Stimulated activated CD4-positive, alpha-beta T cell treated with anti-CD3 and anti-CD28 coated beads, Interleukin-2, amount 100 ng/mL, for 48 hours (primary cell): ENCODE results near the gene TCF7L2.

Source experiments
- DNase-seq, 2 donors: peaks; one replicate each; pipeline ENCODE4 v3.0.0-alpha.2; 2020

TCF7L2 gene

DNA sequence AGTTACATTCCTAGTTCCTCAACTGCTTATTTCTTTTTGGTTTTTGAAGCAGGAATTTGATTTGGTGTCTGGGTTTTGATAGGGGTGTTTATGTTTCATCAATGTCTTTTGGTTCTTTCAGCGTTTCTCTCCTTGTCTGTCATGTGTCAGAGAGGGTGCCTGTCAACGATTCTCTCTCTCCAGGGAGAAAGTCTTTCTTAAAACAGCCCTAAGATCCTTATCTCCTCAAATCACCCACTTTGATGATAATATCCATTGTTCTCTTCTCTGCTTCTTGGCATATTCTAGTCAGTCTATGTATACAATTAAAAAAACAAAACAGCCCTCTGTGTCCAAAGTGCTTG is 77.2 kb downstream of the TCF7L2 start:
- DNase-seq = no peak

DNA sequence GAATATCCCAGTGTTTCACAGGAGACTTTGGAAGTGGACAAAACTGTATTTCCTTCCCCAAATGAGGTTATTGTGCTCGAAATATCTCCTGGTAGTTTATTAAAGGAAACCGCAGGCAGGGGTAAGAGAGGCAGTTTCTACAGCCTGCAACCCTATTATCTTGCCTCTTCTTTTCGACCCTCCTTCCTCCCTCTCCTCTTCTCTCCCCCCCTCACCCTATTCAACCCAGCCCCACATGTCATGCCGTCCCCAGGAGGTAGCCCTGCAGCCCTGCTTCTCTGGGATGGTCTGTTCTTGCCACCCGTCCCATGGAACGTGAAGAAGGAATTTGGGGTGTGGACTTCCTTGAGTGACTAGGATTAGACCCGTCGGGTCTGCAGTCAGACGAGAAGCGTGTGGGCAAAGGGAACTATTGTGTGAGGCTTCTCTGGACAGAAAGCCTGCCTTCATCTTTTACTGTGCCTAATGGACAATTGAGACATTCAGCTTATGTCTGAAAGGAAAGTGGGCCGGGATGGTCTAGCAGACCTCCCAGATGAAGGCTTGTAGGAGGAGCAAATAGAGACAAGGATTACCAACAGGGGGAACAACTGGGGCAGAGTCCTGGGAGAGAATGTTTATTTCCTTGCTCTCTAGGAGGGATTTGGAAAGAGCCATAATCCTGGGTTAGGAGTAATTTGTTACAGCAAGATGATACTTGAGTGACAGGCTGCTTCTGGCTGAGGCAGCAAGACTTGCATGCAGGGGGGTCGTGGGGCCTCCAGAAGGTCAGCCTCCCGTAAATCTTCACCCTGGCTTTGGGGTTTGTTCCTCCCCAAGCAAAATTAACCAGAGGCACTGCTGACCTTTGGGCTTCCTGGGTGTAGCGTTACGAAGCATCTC is 77.8 kb downstream of the TCF7L2 start:
- DNase-seq = no peak

DNA sequence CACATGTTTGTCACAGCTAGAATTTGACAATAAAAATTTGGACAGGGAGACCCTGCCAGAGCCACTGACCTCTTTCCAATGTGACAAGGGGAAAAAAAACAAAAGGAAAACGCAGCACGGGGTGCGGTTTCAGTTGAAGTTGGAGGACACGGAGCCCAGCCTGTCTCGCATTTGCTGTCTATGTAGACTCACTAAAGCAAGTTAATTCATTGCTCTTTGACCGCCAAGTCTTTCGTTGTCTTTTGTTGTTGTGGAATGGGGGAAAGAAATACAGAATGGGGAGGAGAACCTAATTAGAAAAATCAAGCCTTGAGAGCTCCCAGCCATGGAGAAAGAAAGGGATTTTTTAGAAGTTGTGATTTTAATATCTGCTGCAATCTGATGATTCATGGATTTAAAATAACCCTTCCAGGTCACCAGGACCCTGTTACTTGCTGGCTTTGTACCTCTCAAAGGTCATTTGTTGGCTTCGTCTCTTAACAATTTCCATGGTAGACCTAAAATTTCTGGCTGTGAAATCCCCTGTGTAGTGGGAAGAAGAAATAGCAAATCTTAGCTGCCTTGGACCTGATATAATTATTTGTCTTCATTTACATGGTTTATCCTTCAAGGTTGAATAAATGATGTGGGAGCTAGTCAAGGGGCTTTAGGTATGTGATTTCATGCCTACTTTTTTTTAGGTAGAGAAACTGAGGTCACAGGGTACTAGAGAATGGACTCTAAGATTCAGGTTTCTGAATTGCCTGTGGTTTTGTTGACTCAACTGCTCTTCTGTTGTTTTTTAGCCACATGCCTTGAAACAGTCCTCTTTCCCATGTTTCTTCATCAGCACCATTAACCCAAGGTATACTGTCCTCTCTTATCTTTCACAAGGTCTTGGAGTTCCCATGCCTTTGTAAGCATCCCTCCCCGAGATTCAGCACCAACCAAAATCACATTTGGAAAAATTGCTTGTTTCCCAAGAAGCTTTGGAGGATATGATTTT is 78.7 kb downstream of the TCF7L2 start:
- DNase-seq = no peak

DNA sequence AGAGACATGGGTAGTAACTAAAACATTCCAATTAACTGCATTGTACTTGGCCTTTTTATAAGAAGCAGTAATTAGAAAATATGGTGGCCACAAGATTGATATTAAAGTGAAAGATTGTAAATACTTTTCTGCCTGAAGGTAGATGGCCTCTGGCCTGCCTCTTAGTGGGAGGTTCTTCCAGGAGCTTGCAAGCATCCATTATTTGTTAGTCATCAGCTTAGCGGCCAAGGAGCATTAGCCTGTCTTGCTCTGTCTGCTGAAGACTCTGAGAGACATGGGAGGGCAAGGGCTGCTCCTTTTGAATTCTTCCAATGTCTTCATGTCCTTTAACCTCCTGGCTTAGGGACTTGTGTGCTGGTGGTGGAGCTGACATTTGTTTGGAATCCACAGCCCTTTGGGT is 80.4 kb downstream of the TCF7L2 start:
- DNase-seq = no peak

DNA sequence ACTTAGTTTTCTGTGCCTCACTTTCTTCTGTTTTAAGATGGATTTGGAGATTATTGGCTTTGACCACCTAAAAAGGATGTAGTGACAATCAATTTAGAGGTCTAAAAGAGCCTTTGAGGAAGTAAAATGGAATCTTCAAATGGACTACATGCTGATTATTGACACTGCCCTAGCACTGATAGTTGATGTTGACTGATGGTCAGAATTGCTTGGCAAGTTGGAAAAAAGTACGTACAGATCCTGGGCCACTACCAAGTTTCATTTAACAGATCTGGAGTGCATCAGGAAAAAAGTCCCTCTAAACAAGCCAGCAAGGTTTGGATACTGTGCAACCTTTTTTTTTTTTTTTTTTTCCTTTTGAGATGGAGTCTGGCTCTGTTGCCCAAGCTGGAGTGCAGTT is 81.1 kb downstream of the TCF7L2 start:
- DNase-seq = no peak

DNA sequence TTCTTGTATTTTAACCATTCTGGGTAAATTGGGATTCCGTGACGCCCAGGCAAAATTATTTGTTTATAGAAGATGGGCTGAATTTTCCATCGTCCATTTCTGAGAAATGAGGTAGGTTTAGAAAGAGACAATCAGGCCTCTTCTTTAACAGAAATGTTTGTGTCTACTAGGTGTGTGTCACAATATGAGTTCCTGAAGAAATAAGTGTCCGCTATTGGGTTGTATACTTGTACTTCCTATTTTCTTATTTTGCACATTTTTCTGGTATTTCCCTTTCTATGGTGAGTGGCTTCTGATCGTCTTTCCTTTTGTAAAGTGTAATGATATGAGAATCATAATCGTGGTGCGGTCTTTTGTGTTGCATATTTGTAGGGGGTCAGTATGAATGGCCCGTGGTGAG is 83.9 kb downstream of the TCF7L2 start:
- no peak for DNase-seq

DNA sequence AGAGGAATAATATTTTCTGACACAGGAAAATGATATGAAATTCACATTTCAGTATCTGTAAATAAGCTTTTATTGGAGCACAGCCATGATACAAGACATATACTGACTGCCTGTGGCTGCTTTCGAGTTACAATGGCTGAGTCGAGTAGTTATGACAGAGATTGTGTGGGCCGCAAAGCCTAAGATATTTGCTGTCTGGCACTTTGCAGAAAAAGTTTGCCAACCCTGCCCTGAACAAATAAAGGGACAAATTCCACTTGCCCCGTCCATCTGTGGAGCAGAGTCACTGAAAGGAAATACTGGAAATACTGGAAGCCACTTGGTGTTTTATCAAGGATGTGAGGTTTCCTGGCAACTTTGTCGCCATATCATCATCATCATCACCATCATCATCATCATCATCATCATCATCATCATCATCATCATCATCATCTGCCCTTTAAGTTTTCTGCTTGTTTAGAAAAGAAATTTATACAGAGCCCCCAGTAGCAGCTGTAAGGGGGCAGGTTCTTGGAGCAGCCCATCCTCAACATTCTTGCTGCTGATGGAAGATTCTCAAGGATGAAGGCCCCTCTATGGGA is 85.8 kb downstream of the TCF7L2 start:
- DNase-seq = no peak

DNA sequence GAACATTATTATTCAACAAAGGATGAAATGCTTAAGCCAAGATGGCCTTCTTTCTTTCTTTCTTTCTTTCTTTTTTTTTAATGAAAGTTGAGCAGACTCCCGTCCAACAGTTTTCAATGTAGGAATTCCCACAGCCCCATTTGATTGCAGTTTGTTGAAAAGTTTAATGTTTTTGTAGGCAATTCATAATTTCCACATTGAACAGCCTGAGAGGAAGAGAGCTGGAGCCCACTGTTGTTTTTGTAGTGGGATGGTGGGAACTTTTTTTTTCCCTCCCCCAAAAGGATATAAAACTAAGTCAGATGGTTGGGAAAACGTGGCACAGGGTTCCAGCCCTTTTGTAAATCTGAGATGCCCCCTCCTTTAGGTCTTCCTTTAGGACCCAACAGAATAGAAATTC is 86.6 kb downstream of the TCF7L2 start:
- DNase-seq = no peak

DNA sequence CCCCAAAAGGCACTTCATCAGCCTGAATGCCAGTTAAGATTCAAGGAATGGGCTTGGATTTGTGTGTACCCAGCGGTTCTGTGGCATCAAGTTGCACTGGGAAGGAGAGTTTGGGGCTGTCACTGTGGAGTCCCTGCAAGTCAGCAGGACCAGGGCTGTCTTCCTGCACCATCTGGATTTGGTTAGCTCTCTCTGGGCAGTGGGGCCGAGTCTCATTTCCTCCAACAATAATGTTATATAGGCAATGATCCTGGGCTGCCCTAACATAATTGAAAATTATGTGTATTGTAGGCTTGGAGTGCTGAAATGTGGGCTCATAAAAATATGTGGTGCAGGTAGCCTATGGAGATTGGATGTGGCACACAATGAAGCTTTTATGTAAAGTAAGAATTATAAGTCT is 87.2 kb downstream of the TCF7L2 start:
- DNase-seq = no peak

DNA sequence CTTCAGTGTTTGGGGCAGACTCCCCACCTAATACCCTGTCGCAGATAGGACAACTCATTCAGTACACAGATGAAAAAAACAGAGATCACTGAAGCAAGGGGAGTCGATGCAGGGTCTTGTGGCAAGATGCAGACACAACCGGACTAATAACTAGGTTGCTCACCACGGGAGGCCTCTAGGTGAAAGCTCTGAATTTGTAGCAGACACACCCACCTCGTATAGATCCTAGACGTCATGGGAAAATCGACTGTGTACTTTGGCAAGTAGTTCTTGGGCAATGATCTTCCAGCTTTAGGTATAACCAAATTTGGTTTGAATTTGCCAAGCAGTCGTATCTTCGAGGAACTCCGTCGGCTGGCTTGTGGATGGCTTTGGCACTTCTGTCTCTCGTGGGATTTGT is 88.1 kb downstream of the TCF7L2 start:
- DNase-seq = no peak

DNA sequence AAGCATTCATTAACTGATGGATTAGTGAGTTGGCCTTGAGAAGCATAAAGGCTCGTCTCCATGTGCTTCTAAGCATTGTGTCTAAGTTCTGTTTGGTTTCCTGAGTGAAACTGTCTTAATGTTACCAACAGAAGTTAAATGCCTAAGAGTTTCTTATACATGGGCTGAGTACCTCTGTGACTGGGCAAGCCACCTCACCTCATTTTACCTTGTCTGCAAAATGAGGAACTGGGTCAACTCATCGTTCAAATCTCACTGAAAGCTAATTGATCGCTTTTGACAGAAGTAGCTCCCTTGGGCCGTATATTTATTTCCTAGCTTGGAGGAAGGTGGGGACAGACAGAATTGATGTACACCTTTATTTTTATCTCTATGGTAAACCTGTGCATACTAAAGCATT is 88.9 kb downstream of the TCF7L2 start:
- DNase-seq = no peak

DNA sequence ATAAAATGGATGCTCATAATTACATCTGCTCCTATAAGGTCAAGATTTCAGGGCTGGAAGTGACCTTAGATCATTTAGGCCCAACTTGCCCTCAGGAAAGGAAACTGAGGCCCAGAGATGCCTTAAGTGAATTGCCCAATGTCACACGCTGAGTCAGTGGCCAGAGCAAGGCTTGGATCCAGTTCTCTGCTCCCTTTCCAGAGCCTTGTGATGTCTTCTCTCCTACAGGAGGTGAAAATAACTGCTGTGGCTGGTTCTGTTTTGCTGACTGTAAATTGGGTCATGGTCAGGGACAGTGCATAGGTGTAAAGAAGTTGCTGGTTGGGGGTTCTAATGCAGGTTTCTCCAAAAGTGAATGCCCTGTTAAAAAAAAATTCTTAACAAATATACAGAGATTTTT is 91.3 kb downstream of the TCF7L2 start:
- no peak for DNase-seq

DNA sequence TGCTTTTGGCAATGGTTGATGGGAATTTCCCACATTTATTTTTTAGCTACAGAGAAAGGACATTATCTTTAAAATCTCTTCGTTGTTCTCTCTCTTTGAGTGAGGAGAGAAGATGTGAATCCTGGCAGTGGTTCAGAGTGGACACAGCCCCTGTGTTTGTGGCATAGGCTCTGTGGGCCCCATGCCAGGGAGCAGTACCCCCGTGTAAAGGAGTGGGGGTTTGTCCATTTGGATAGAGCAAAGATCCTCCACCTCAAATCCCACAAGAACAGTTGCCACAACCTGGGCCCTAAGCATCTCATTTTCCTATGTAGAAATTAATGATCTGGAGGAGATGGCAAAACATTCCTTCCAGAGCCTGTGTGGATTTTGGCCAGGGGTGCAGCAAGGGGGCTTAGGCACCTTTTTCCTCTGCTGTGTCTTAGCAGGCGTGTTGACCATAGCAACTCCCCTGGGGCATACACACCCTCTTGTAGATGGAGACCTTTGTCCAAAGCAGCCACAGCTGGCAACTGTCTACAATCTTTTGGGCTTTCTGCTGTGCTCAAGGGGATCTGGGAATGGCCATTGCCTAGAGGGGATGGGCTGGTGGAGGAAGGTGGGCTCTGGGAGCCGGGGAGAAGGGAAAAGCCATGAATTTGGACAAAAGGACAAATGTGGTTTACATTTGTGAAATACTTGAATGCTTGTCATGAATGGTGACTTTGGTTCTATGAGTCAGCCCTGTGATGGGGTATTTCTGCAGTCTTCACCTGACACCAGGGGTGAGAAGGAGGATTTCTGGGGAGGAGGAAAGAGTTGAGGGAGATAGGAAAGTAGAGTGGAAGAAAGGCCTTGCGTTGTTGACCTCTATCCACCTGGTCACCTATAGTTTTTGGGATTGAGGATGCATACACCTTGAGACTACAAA is 92.0 kb downstream of the TCF7L2 start:
- no peak for DNase-seq

DNA sequence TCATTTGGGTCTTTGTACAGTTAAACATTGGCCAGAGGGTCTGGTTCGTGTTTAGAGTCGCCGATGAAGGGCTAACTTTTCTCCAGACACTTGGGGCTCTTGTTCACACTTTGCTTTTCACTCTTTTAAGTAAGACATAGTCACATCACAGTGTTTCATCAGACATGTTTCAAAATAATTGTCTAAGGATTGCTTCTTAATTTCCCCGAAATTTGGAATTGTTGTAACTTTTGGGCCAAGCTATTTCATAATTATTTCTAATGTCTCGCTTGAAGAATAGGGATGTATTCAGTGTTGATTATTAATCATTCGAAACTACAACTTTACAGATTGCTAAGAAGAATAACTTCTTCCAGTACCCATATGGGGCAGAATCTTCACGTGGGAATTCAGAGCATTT is 92.8 kb downstream of the TCF7L2 start:
- no peak for DNase-seq

DNA sequence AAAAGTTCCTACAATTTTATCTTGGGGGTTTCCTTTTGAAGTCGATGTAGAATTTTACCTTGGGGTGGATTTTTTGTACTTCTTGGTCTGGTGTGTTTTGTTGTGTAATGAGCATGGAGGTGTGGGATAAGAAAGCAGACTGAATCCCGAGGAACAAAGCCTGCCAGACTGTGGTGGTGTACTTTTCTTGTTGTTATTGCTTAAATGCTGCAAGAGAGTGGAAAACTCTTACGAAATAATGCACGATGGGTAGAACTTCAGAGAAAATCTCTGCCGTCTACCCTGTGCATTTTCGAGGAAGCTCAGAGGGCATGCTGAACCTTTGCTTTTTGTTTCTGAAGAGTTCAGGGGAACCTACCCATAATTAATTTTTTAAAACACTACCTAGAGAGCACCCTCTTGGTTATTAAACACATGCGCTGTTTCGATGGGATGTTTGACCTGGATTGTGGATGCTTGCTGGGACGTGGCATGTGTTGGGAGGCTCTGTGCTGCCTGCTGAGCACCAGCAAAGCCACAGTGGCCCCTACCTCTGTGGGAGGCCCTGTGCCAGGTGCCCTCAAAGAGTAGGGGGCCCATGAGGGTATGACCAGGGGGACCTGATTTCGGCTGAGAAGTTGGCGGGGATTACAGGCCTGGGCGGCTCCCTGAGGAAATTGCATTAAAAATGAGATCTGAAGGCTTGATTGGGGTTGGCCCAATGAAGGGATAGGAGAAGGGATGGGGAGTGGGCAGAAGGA is 94.1 kb downstream of the TCF7L2 start:
- no peak for DNase-seq

DNA sequence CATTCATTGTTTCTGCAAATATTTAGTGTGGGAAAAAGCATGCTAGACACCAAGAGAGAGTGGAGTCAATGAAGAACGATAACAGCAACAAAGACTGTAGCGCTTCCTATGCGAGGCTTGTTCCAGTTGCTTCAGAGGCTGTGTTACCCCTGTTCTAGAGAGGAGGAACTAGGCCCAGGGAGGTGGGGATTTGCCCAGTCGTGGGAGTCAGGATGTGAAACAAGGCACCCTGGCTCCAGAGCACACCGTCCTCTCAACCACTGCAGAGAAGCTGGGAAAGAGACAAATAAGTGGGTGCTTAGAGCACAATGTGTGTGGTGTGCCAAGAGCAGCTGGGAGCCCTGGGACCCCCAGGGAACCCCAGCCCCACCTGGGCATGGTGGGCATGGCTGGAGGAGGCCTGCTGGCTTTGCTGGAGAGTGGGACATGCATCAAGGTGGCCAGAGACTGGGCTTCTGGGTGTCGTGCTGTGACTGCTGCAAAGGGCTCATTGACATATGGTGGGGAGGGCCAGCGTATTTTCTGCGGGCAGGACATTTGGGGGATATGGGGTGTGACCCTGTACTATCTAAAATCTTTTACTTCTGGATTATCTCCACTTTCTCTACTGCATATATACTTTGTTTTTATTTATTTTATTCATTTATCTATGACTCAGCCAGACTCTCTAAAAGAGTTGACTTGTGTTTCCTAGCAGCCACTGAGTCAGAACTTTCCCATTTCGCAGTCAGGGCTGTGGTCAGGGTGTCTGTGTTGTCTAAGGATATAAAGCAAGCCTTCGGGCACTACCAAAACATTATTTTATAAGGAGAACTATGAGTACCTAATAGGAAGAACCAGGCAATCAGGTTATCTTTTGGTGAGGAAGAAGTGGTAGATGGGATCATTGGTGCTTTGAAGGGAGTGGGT is 95.4 kb downstream of the TCF7L2 start:
- no peak for DNase-seq

DNA sequence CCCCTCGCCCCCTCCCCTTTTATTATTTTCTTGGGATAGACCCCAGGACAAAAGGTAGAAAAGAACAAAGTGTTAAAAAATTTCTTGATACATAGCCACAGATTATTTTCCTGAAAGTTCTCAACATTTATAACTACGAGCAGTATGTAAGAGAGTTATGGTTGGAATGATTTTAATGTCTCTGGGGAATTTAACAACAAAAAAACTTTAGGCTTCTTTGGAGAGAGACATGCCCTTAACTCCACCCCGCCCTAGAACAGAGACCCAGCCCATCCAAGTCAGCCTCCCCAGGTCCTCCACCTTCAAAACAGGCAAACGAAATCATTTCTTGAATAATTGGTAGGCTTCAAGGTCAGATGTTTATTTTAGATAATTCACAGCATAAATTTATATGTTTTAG is 97.1 kb downstream of the TCF7L2 start:
- DNase-seq = no peak

DNA sequence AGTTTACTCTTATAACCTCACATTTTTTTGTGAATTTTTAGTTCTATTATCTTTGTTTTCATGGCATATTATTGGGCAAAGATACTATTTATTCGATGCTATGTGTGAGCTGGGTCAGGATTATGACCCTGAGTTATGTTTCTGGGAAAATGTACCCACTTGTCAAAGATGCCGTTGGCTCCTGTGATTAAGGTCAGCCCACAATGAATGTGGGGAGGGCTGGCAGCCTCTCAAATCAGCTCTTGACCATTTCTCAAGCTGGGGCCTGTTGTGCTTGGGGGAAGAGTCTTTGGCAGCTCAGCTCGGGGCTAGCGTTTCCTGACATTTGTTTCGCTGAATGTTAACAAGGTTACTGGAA is 97.5 kb downstream of the TCF7L2 start:
- no peak for DNase-seq

DNA sequence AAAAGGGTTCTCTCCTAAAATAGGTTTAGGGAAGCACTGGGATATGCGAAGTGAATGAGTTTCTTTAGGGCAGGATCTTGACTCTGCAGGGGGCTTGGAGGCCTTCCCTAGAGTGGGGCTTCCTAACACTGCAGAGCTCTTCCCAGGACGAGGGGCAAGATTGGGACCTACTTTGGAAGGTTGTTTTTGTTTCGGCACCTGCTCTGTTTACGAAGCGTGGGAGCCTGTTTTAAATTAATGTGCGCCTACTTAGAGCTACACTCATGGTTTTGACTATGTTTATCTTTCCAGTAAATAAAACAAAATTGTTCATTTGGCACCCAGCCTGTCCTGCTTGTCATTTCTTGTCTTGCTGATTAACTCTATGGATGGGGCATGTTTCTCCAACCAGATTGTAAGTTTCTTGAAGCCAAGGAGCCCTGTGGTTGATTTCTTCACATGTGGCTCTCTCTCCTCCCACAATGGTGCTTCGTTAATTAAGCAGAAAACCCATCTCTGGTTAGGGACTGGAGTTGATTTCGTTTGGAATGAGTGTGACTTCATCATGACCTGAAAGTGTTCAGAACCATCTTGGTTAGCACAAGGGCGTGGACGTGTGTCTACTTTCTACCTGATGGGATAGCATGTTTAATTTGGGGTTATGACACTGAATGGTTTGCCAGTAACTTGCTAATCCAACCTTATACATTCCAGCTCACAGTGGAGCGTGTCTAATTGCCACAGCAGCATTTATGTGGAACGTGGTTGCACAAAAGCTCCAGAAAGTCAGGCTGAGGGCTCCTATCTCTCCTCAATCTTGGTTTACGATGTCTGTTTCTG is 98.1 kb downstream of the TCF7L2 start:
- no peak for DNase-seq

DNA sequence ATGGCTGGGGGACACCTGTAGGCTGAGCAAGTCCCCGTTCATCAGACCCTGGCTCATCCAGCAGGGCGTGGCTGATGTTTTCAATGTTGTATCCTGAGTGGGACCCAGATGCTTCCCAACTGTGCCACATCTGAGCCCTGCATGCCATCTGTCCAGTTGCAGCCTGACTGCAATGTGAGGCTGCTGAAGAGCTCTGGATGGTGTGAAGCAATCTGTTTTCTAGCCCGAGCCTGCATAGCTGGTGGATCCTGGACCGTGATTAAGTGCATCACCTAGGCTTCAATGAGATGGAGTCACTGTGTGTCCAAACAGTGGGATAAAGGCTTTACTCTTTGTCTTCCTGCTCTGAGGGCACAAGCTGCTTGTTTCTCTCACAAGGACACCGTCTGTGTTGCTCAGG is 99.8 kb downstream of the TCF7L2 start:
- DNase-seq = no peak
